Natural killer cell (primary cell): Measurements from ENCODE around the gene KRT23. TPM values are rescaled to one million over a fixed set of nuclear protein-coding genes. Genes with fewer than 3 reads are reported as not detected.

Experiments used
- ATAC-seq, 3 donors: fragments of 150-1000 bp in 2 of 3; fragments of 200-7000 bp in 1 of 3; cut with Tn5 transposase; 1 replicate in 1 of 3; 2 replicates in 2 of 3; pipeline ENCODE4 v1.10.0; 2021; ENCODE audit warnings: mild to moderate bottlenecking in 2 of 3, moderate library complexity in 2 of 3
- DNase-seq, 2 donors: peaks; one replicate each; pipeline versions ENCODE4 v3.0.0 to v3.0.0-alpha.2; 2013 to 2021; ENCODE audit warnings: mixed read lengths in 1 of 2
- H3K27ac ChIP-seq: one replicate; pipeline ENCODE4 v1.5.1; 2013; ENCODE audit warnings: mild to moderate bottlenecking, low read length
- H3K27me3 ChIP-seq: one replicate; pipeline ENCODE4 v1.6.1; 2013; ENCODE audit warnings: low read length; ENCODE audit not compliant: control insufficient read depth, insufficient read depth
- H3K36me3 ChIP-seq: one replicate; pipeline ENCODE4 v1.6.1; 2013; ENCODE audit warnings: low read length; ENCODE audit not compliant: control insufficient read depth, insufficient read depth
- H3K4me1 ChIP-seq: one replicate; pipeline ENCODE4 v1.6.1; 2013; ENCODE audit warnings: low read length; ENCODE audit not compliant: control insufficient read depth, insufficient read depth
- H3K4me3 ChIP-seq: one replicate; pipeline ENCODE4 v1.5.1; 2013; ENCODE audit warnings: low read length
- H3K9me3 ChIP-seq: one replicate; pipeline ENCODE4 v1.6.1; 2013; ENCODE audit warnings: low read length; ENCODE audit not compliant: control insufficient read depth, insufficient read depth
- H3K27ac Mint-ChIP-seq, 2 donors: one replicate each; pipeline ENCODE4 v1.8.0; 2022; ENCODE audit warnings: mild to moderate bottlenecking in 2 of 2, mixed read lengths in 2 of 2, moderate library complexity in 1 of 2
- H3K27me3 Mint-ChIP-seq, 2 donors: one replicate each; pipeline ENCODE4 v1.8.0; 2022; ENCODE audit warnings: low read depth in 2 of 2, mixed read lengths in 2 of 2
- H3K36me3 Mint-ChIP-seq: one replicate; pipeline ENCODE4 v1.8.0; 2022; ENCODE audit warnings: mixed read lengths
- H3K4me1 Mint-ChIP-seq, 2 donors: one replicate each; pipeline ENCODE4 v1.8.0; 2022; ENCODE audit warnings: mixed read lengths in 2 of 2
- H3K4me3 Mint-ChIP-seq: one replicate; pipeline ENCODE4 v1.8.0; 2022; ENCODE audit warnings: mild to moderate bottlenecking, moderate library complexity, mixed read lengths
- H3K9me3 Mint-ChIP-seq, 2 donors: one replicate each; pipeline ENCODE4 v1.8.0; 2022; ENCODE audit warnings: mixed read lengths in 2 of 2
- WGBS: methylation state at CpG from one replicate; pipeline ENCODE4 v1.1.7; 2013; ENCODE audit warnings: missing lambda C conversion rate; ENCODE audit not compliant: insufficient coverage; 5-methylcytosine and 5-hydroxymethylcytosine counted together
- intact Hi-C: fragments of 100-400 bp; cut with micrococcal nuclease; formaldehyde crosslinking; loops from one replicate; pipeline ENCODE4 v1.14.2; 2022
- total RNA-seq, 4 donors: library from RNA; stranded (reverse); fragments of 120-200 nt in 1 of 4; gene quantifications; one replicate each; pipeline versions ENCODE4 v1.2.3 to v1.2.4, GENCODE V29; 2013 to 2022
- TF ChIP-seq, protein P1 (sequence below): fragments of 200-600 bp; IDR thresholded peaks from one replicate; pipeline ENCODE4 v1.8.0; 2022; ENCODE audit warnings: antibody characterized with exemption

Gene KRT23
- total RNA-seq, 3 donors from 2014 or later (not counting 1 experiment from before 2014, with no cell fraction given) = 0.83 TPM; not detected in 2

- ATAC-seq = no peak
- Histone ChIP-seq H3K36me3 (no peaks in the 10 kb centered on the region), H3K27ac (no peak overlapping the region), H3K9me3 (no peaks in the 10 kb centered on the region), H3K4me1 (no peaks in the 10 kb centered on the region), H3K27me3 (no peaks in the 10 kb centered on the region), H3K4me3 (no peak overlapping the region)
- WGBS = 89% methylated on average over 11 of the region's 12 CpGs
- intact Hi-C loops = no loop called here
- Mint-ChIP-seq H3K27ac (no peak overlapping the region), H3K4me3 (no peak overlapping the region), H3K27me3 (peaks cover 17 to 47% of the 10 kb centered on the region in 2 donors), H3K36me3 (no peaks in the 10 kb centered on the region), H3K9me3 (no peaks in the 10 kb centered on the region), H3K4me1 (no peaks in the 10 kb centered on the region)
- TF ChIP-seq, protein P1, sequence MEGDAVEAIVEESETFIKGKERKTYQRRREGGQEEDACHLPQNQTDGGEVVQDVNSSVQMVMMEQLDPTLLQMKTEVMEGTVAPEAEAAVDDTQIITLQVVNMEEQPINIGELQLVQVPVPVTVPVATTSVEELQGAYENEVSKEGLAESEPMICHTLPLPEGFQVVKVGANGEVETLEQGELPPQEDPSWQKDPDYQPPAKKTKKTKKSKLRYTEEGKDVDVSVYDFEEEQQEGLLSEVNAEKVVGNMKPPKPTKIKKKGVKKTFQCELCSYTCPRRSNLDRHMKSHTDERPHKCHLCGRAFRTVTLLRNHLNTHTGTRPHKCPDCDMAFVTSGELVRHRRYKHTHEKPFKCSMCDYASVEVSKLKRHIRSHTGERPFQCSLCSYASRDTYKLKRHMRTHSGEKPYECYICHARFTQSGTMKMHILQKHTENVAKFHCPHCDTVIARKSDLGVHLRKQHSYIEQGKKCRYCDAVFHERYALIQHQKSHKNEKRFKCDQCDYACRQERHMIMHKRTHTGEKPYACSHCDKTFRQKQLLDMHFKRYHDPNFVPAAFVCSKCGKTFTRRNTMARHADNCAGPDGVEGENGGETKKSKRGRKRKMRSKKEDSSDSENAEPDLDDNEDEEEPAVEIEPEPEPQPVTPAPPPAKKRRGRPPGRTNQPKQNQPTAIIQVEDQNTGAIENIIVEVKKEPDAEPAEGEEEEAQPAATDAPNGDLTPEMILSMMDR = no peak
- DNase-seq = no peak
These were observed 20.9 kb upstream of the KRT23 start for GRCh38 chr17:40958086-40958953.

- intact Hi-C loops = no loop called here
- Histone ChIP-seq H3K4me1 (no peaks in the 10 kb centered on the region), H3K9me3 (no peaks in the 10 kb centered on the region), H3K36me3 (no peaks in the 10 kb centered on the region), H3K27me3 (no peaks in the 10 kb centered on the region), H3K4me3 (no peak overlapping the region), H3K27ac (no peak overlapping the region)
- Mint-ChIP-seq H3K9me3 (no peaks in the 10 kb centered on the region), H3K27me3 (peaks cover 21 to 48% of the 10 kb centered on the region in 2 donors), H3K27ac (no peak overlapping the region), H3K36me3 (no peaks in the 10 kb centered on the region), H3K4me1 (no peaks in the 10 kb centered on the region), H3K4me3 (no peak overlapping the region)
- DNase-seq (no peak), ATAC-seq (no peak)
- 88% methylated on average over 7 of the region's 8 CpGs for WGBS
- TF ChIP-seq, protein P1 = no peak
These were observed 19.2 kb upstream of the KRT23 start for GRCh38 chr17:40956401-40957254.

- Histone ChIP-seq H3K4me1 (no peaks in the 10 kb centered on the region), H3K4me3 (no peak overlapping the region), H3K36me3 (no peaks in the 10 kb centered on the region), H3K27ac (no peak overlapping the region), H3K9me3 (no peaks in the 10 kb centered on the region), H3K27me3 (no peaks in the 10 kb centered on the region)
- H3K27me3 Mint-ChIP-seq = peaks cover 28 to 54% of the 10 kb centered on the region in 2 donors
- no peak overlapping the region for H3K27ac Mint-ChIP-seq
- ATAC-seq (no peak), DNase-seq (no peak)
- no peaks in the 10 kb centered on the region for H3K9me3 Mint-ChIP-seq
- 93% methylated on average over 2 of the region's 2 CpGs for WGBS
- H3K36me3 Mint-ChIP-seq = no peaks in the 10 kb centered on the region
- H3K4me3 Mint-ChIP-seq = no peak overlapping the region
- no peaks in the 10 kb centered on the region for H3K4me1 Mint-ChIP-seq
- intact Hi-C loops = no loop called here
- TF ChIP-seq, protein P1 = no peak
These were observed 16.4 kb upstream of the KRT23 start for GRCh38 chr17:40953881-40954280.
